Measurements from ENCODE around the gene PRORP. TPM values are rescaled to one million over a fixed set of nuclear protein-coding genes. Genes with fewer than 3 reads are reported as not detected.

The PRORP gene
- total and polyA plus RNA-seq, 3 donors from 2014 or later = 24.3 to 34.4 (median 31.7) TPM

DNA sequence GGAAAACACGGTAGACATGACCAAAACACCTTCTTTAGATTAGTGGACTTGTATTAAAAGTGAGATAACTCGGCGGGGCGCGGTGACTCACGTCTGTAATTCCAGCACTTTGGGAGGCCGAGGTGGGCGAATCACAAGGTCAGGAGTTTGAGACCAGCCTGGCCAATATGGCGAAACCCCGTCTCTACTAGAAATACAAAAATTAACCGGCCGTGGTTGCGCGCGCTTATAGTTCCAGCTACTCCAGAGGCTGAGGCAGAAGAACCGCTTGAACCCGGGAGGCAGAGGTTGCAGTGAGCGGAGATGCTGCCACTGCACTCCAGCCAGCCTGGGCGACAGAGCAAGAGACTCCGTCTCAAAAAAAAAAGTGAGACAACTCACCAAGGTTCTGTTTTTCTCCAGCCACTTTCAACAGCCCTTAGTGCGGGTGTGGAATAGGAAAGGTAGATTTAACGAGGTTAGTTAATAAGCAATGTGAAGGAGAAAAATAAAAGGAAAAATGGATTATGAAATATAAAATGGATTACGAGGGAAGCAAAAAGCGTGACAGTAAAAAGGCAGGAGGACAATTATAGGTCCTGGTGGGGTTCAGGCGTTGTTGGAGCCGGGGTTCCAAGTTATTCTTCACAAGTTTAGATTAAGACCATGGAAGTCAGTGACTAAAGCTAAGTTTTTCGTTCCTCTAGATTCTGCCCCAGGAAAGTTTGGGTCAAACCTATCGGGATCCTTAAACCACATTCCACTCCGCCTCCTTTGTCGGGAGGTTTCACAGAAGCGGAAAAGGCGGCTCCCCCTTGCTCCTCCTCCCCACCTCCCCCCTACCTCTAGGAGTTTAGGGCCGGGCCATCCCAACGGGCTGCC lies 1.1 kb upstream of the PRORP start:
- TF ChIP-seq, protein P1, sequence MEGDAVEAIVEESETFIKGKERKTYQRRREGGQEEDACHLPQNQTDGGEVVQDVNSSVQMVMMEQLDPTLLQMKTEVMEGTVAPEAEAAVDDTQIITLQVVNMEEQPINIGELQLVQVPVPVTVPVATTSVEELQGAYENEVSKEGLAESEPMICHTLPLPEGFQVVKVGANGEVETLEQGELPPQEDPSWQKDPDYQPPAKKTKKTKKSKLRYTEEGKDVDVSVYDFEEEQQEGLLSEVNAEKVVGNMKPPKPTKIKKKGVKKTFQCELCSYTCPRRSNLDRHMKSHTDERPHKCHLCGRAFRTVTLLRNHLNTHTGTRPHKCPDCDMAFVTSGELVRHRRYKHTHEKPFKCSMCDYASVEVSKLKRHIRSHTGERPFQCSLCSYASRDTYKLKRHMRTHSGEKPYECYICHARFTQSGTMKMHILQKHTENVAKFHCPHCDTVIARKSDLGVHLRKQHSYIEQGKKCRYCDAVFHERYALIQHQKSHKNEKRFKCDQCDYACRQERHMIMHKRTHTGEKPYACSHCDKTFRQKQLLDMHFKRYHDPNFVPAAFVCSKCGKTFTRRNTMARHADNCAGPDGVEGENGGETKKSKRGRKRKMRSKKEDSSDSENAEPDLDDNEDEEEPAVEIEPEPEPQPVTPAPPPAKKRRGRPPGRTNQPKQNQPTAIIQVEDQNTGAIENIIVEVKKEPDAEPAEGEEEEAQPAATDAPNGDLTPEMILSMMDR (IDR thresholded peaks at IDR 0.05) = no peak
- no peak for TF ChIP-seq POLR2A (IDR thresholded peaks at IDR 0.05)
- no peaks in the 10 kb centered on the region for H3K36me3 ChIP-seq (ENCODE audit: low read depth, missing control alignments)
- no peaks in the 10 kb centered on the region for H3K27me3 ChIP-seq
- DNase-seq = peak; percentile 25
- 15 to 16% methylated on average over 34 of the region's 34 CpGs for WGBS, 2 donors
- H3K4me3 ChIP-seq = peak overlapping the region; percentile 79 to 90
- H3K27ac ChIP-seq = peak overlapping the region; percentile 96 to 97
- intact Hi-C loops (cut with DNase I; ENCODE audit: low total_unique reads) = loop anchor here (10.0 kb wide), 1 partner anchor 294 kb away; no protein-coding TSS in a partner anchor
- peaks cover 11% of the 10 kb centered on the region for H3K4me1 ChIP-seq
- no peaks in the 10 kb centered on the region for H3K9me3 ChIP-seq

DNA sequence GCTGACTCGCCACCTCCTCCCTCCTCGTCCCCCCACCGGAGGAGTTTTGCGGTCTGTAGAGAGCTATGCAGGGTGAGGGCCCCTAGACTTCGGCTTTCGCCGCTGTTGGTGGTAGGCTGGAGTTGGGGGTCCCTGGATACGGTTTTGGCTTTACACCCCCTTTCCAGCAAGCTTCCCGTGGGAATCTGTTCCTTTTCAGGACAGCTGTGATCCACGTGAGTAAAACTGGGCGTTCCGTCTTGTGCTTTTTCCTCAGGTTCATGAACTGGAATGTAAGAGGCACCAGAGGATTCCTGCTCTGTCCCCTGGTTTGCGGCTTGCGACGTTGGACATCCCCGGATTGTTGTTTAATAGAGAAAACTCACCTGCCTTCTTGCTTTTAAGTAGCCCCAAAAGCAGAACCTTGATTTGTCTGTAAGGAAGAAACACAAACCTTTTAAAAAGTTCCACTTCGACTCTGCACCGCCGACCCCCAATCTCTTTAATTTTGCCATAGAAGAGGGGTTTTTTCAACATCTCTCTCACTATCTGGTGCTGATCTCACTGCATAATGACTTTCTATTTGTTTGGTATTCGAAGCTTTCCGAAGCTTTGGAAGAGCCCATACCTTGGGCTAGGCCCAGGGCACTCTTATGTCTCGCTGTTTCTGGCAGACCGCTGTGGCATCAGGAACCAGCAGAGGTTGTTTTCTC lies 490 bp downstream of the PRORP start:
- Histone ChIP-seq H3K27me3 (no peaks in the 10 kb centered on the region), H3K9me3 (no peaks in the 10 kb centered on the region), H3K36me3 (ENCODE audit: low read depth, missing control alignments) (no peaks in the 10 kb centered on the region), H3K4me3 (peak overlapping the region; percentile 79 to 90), H3K27ac (peak overlapping the region; percentile 96 to 97), H3K4me1 (peaks cover 11% of the 10 kb centered on the region)
- WGBS, 2 donors = 4 to 7% methylated on average over 18 to 23 of the region's 23 CpGs
- intact Hi-C loops (cut with DNase I; ENCODE audit: low total_unique reads) = loop anchor here (10.0 kb wide), 1 partner anchor 292 kb away; no protein-coding TSS in a partner anchor
- TF ChIP-seq, protein P1 (IDR thresholded peaks at IDR 0.05) = no peak
- TF ChIP-seq POLR2A (IDR thresholded peaks at IDR 0.05) = no peak
- DNase-seq = no peak

DNA sequence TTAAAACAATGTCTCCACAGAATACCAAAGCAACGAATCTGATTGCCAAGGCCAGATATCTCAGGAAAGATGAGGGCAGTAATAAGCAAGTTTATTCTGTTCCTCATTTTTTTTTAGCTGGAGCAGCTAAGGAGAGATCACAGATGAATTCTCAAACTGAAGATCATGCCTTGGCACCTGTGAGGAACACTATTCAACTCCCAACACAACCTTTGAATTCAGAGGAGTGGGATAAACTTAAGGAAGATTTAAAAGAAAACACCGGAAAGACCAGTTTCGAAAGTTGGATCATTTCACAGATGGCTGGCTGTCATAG lies 994 bp downstream of the PRORP start:
- intact Hi-C loops (cut with DNase I; ENCODE audit: low total_unique reads) = loop anchor here (10.0 kb wide), 1 partner anchor 291 kb away; no protein-coding TSS in a partner anchor
- whole genome bisulfite sequencing, 2 donors = 41 to 44% methylated on average over 3 of the region's 3 CpGs

DNA sequence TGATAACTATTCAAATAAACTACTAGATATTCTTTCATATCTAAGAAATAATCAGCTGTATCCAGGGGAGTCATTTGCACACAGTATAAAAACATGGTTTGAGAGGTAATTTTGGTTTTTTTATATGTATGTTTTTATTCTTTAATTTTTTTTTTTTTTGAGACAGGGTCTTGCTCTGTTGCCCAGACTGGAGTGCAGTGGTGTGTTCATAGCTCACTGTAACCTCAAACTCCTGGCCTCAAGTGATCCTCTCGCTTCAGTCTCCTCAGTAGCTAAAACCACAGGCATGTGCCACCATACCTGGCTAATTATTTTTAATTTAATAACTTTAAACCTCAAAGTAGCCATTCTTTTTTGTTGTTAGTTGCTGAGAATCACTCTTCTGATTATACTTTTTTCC lies 1.8 kb downstream of the PRORP start:
- peaks cover 11% of the 10 kb centered on the region for H3K4me1 ChIP-seq
- intact Hi-C loops (cut with DNase I; ENCODE audit: low total_unique reads) = loop anchor here (10.0 kb wide), 1 partner anchor 291 kb away; no protein-coding TSS in a partner anchor
- TF ChIP-seq, protein P1 (IDR thresholded peaks at IDR 0.05) = no peak
- TF ChIP-seq POLR2A (IDR thresholded peaks at IDR 0.05) = no peak
- DNase-seq = no peak
- H3K27me3 ChIP-seq = no peaks in the 10 kb centered on the region
- no peak overlapping the region for H3K27ac ChIP-seq
- 90 to 100% methylated on average over 1 of the region's 1 CpG for WGBS, 2 donors
- H3K9me3 ChIP-seq = no peaks in the 10 kb centered on the region
- H3K4me3 ChIP-seq = no peak overlapping the region
- no peaks in the 10 kb centered on the region for H3K36me3 ChIP-seq (ENCODE audit: low read depth, missing control alignments)

More for the DNA sequence above, 994 bp downstream of the PRORP start:
- DNase-seq = no peak
- no peaks in the 10 kb centered on the region for H3K27me3 ChIP-seq
- peaks cover 11% of the 10 kb centered on the region for H3K4me1 ChIP-seq
- H3K27ac ChIP-seq = peak overlapping the region in 1 of 2 donors; percentile 97
- TF ChIP-seq, protein P1 (IDR thresholded peaks at IDR 0.05) = no peak
- no peak for TF ChIP-seq POLR2A (IDR thresholded peaks at IDR 0.05)
- H3K4me3 ChIP-seq = peak overlapping the region in 1 of 2 donors; percentile 90
- H3K9me3 ChIP-seq = no peaks in the 10 kb centered on the region
- no peaks in the 10 kb centered on the region for H3K36me3 ChIP-seq (ENCODE audit: low read depth, missing control alignments)
